Activated CD8-positive, alpha-beta T cell treated with anti-CD3 and anti-CD28 coated beads for 36 hours (primary cell): ENCODE measurements around the gene SYT8. TPM values are rescaled to one million over a fixed set of nuclear protein-coding genes. Genes with fewer than 3 reads are reported as not detected.
"Not testable (repeated sequence)": the region's sequence is repeated elsewhere in the genome, so short reads cannot be mapped to it uniquely, and the experiment has no call there.

Experiments
- ATAC-seq: fragments of 200-7000 bp; cut with Tn5 transposase; one replicate; pipeline ENCODE4 v1.10.0; 2021; ENCODE audit warnings: mild to moderate bottlenecking, moderate library complexity
- CTCF ChIA-PET: fragments of 350-600 bp; sonication (Branson Sonifier 250); formaldehyde crosslinking; loops from one replicate; lab custom pipeline; 2021; ENCODE audit warnings: antibody characterized with exemption; lab: Charles Lee
- POLR2A ChIA-PET: fragments of 350-600 bp; sonication (Branson Sonifier 250); formaldehyde crosslinking; loops from one replicate; lab custom pipeline; 2021; ENCODE audit warnings: antibody characterized with exemption; lab: Charles Lee
- DNase-seq: peaks from one replicate; pipeline ENCODE4 v3.0.0-alpha.2; 2020
- H3K27ac Mint-ChIP-seq: one replicate; pipeline ENCODE4 v1.8.0; 2021; ENCODE audit warnings: mild to moderate bottlenecking, mixed read lengths
- H3K27me3 Mint-ChIP-seq: one replicate; pipeline ENCODE4 v1.8.0; 2021; ENCODE audit warnings: mixed read lengths
- H3K36me3 Mint-ChIP-seq: one replicate; pipeline ENCODE4 v1.8.0; 2021; ENCODE audit warnings: low read depth, mixed read lengths
- H3K4me1 Mint-ChIP-seq: one replicate; pipeline ENCODE4 v1.8.0; 2021; ENCODE audit warnings: low read depth, mixed read lengths
- H3K4me3 Mint-ChIP-seq: one replicate; pipeline ENCODE4 v1.8.0; 2021; ENCODE audit warnings: mild to moderate bottlenecking, moderate library complexity, mixed read lengths
- H3K9me3 Mint-ChIP-seq: one replicate; pipeline ENCODE4 v1.8.0; 2021; ENCODE audit warnings: mixed read lengths
- CTCF ChIP-seq: fragments of 200-600 bp; IDR thresholded peaks from one replicate; pipeline ENCODE4 v1.8.0; 2022; ENCODE audit warnings: antibody characterized with exemption, mild to moderate bottlenecking
- intact Hi-C: fragments of 100-400 bp; cut with micrococcal nuclease; formaldehyde crosslinking; loops from one replicate; pipeline ENCODE4 v1.10.0; 2022
- total RNA-seq, 2 experiments: library from RNA; stranded (reverse); gene quantifications; one replicate each; pipeline ENCODE4 v1.2.3, GENCODE V29; 2021

SYT8 gene
- total RNA-seq, 2 experiments from 2014 or later, result not detected

- Mint-ChIP-seq H3K4me3 (no peak overlapping the region), H3K27me3 (no peaks in the 10 kb centered on the region), H3K36me3 (no peaks in the 10 kb centered on the region), H3K27ac (no peak overlapping the region), H3K4me1 (peaks cover 8% of the 10 kb centered on the region), H3K9me3 (no peaks in the 10 kb centered on the region)
- ATAC-seq (peak; percentile 24), DNase-seq (peak; percentile 15)
- ChIA-PET POLR2A (interaction anchor here (0.6 to 1.4 kb wide), 7 partner anchors 9 to 423 kb away, joined by 3 to 10 read pairs (median 4); partner anchors contain the start of gene PRR33), CTCF (interaction anchor here (0.6 to 3.9 kb wide), 44 partner anchors 9 to 275 kb away, joined by 3 to 34 read pairs (median 5); partner anchors contain the start of genes H19, LSP1, PRR33 and TNNI2)
- intact Hi-C loops, result loop anchor here (5.0 to 10.0 kb wide), 3 partner anchors 36 to 273 kb away; partner anchors contain the start of genes TNNI2 and TNNT3
- no peak for TF ChIP-seq CTCF
Observed at GRCh38 chr11:1881442-1882264, 46.9 kb downstream of the SYT8 start.

DNA sequence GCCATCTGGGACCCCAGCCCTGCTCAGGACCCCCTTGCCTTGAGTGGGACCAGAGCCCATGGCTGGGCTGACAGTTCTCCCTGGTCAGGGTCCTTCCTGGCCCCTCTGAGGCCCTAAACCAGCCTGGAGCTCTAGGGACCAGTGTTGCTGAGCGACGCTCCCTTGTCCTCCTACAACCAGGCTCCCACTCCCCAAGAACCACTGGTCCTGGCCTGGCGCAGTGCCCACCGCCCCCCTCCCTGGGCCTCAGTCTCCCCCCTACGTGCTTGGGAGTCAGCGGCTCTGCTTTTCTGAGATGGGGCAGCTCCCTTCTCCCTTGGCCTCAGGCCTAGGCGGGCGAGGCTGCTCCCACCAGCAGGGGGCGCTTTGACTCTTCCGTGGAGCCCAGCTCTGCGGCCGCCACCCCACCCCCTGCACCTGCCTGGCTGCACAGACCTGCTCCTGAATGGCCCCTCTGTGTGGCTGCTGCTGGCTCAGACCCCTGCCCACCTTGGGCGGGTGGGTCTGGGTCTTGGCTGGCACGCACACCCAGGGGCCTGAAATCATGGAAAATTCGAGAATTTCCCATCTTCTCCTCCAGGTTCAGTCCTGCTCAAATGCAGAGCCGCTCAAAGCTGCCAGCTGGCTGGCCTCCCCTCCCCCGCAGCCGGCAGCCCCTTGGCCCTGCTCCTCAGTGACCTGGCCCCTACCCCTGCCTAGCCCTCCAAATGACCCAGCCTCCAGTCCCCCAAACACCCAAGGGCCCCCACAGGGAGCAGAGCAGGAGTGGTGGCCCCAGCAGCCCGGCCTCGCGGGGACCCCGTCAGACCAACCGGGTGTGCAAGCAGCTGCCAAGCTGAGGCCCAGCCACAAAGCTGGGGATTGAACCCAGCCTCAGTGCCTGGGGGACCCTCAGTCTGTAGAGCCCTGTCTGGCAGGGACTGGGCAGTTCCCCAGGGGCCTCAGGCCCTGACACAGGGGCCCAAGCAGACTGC, 47.8 kb downstream of the SYT8 start:
- intact Hi-C loops, result loop anchor here (5.0 to 10.0 kb wide), 3 partner anchors 35 to 272 kb away; partner anchors contain the start of genes TNNI2 and TNNT3
- DNase-seq (peak; percentile 87), ATAC-seq (peak; percentile 89)
- peaks cover under 1% of the 10 kb centered on the region for H3K36me3 Mint-ChIP-seq
- ChIA-PET CTCF (interaction anchor here (0.6 to 3.9 kb wide), 44 partner anchors 9 to 274 kb away, joined by 3 to 34 read pairs (median 5); partner anchors contain the start of genes H19, LSP1, PRR33 and TNNI2), POLR2A (interaction anchor here (1.0 to 1.5 kb wide), 6 partner anchors 9 to 423 kb away, joined by 3 to 10 read pairs (median 4); partner anchors contain the start of gene PRR33)
- no peaks in the 10 kb centered on the region for H3K27me3 Mint-ChIP-seq
- peaks cover 6% of the 10 kb centered on the region for H3K4me1 Mint-ChIP-seq
- TF ChIP-seq CTCF, result peak; percentile 78
- no peak overlapping the region for H3K4me3 Mint-ChIP-seq
- H3K27ac Mint-ChIP-seq, result no peak overlapping the region
- H3K9me3 Mint-ChIP-seq, result no peaks in the 10 kb centered on the region

DNA sequence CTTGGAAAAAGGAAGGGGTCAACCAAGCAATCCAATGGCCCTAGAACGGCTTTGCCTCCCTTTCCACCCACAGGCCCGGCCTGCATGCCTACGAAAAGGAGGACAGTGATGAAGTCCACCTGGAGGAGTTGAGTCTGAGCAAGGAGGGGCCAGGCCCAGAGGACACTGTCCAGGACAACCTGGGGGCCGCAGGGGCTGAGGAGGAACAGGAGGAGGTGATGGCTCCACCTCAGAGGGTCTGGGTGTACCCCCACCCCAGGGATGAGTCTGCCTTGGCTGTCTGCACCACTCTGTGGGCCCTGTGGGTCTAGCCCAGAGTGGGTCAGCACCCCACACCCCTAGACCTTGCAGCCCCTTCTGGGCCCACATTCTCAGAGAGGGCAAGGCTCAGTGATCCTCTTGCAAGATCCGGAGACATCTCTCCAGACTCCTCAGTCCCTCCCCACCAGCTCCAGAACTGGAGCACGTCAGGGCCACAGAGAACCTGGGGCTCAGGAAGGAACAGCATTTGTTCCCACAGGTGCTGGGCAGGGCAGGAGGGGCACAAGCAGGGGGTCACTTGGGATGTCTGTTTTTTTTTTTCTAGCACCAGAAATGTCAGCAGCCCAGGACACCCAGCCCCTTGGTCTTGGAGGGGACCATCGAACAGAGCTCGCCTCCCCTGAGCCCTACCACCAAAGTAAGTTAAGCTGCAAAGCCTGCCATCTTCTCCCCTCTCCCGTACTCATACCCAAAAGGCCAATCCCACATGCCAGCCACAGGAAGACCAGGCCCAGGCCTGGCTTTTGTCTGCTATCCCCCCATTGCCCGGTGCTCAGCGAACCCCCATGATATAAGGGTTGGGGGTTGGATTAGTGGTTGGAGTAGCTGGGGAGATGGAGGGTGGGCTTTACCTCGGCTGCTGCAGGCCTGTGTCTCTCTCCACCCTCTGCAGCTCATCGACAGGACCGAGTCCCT, 48.8 kb downstream of the SYT8 start:
- H3K4me1 Mint-ChIP-seq, result peaks cover 12% of the 10 kb centered on the region
- ATAC-seq (no peak), DNase-seq (no peak)
- no peak overlapping the region for H3K27ac Mint-ChIP-seq
- no peak for TF ChIP-seq CTCF
- peaks cover 7% of the 10 kb centered on the region for H3K36me3 Mint-ChIP-seq
- intact Hi-C loops, result loop anchor here (5.0 to 10.0 kb wide), 3 partner anchors 34 to 271 kb away; partner anchors contain the start of genes TNNI2 and TNNT3
- no peaks in the 10 kb centered on the region for H3K9me3 Mint-ChIP-seq
- ChIA-PET POLR2A (interaction anchor here (1.3 to 1.5 kb wide), 3 partner anchors 8 to 34 kb away, joined by 4 to 10 read pairs (median 4); partner anchors contain the start of gene PRR33), CTCF (interaction anchor here (1.2 to 3.9 kb wide), 17 partner anchors 7 to 268 kb away, joined by 3 to 32 read pairs (median 12); partner anchors contain the start of genes LSP1 and PRR33)
- H3K4me3 Mint-ChIP-seq, result no peak overlapping the region
- no peaks in the 10 kb centered on the region for H3K27me3 Mint-ChIP-seq

- ChIA-PET POLR2A (interaction anchor here (1.5 kb wide), 1 partner anchor 32 kb away, joined by 4 read pairs; no protein-coding TSS in a partner anchor), CTCF (interaction anchor here (1.2 kb wide), 1 partner anchor 32 kb away, joined by 3 read pairs; the partner anchor contains the start of gene LSP1)
- Mint-ChIP-seq H3K9me3 (no peaks in the 10 kb centered on the region), H3K4me1 (peaks cover 16% of the 10 kb centered on the region), H3K4me3 (no peak overlapping the region), H3K27me3 (no peaks in the 10 kb centered on the region), H3K36me3 (peaks cover 12% of the 10 kb centered on the region), H3K27ac (no peak overlapping the region)
- intact Hi-C loops, result loop anchor here (5.0 to 10.0 kb wide), 3 partner anchors 33 to 270 kb away; partner anchors contain the start of genes TNNI2 and TNNT3
- no peak for ATAC-seq
- no peak for DNase-seq
- no peak for TF ChIP-seq CTCF
Observed at GRCh38 chr11:1884303-1884700, 49.5 kb downstream of the SYT8 start.

- peaks cover 30% of the 10 kb centered on the region for H3K36me3 Mint-ChIP-seq
- not testable (repeated sequence) for H3K9me3 Mint-ChIP-seq
- intact Hi-C loops, result loop anchor here (10.0 kb wide), 1 partner anchor 268 kb away; no protein-coding TSS in a partner anchor
Observed at GRCh38 chr11:1886551-1886950, 51.8 kb downstream of the SYT8 start.

More at GRCh38 chr11:1886551-1886950, 51.8 kb downstream of the SYT8 start:
- H3K27me3 Mint-ChIP-seq, H3K27ac Mint-ChIP-seq, CTCF ChIA-PET, DNase-seq, H3K4me3 Mint-ChIP-seq, POLR2A ChIA-PET, ATAC-seq: not testable (repeated sequence)
- H3K4me1 Mint-ChIP-seq, result peaks cover 20% of the 10 kb centered on the region
